HG03066 (cell line): Measurements from ENCODE around the gene SOX12.
"Not testable (repeated sequence)": the region's sequence is repeated elsewhere in the genome, so short reads cannot be mapped to it uniquely, and the experiment has no call there.

Experiments
- ATAC-seq: cut with Tn5 transposase; IDR thresholded peaks from one replicate; pipeline ENCODE4 v1.9.1; 2021; ENCODE audit warnings: low read depth; ENCODE audit not compliant: unreplicated experiment

The SOX12 gene

DNA sequence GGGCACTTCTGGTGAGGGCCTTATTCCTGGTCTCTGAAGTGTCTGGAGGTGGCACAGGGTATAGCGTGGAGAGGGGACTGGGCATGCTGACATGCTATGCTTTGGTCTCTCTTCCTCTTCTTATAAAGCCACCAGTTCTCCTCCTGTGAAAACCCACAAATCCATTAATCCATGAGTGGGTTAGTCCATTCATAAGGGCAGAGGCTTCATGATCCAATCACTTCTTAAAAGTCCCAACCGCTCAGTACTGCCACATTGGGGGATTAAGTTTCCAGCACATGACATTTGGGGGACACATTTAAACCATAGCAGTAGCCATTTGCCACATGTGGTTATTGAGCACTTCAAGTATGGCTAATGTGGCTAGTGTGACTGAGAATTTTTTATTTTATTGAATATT, 51.4 kb downstream of the SOX12 start:
- ATAC-seq, result no peak

- ATAC-seq, result not testable (repeated sequence)
Measured at GRCh38 chr20:377578-377977, 52.2 kb downstream of the SOX12 start.

DNA sequence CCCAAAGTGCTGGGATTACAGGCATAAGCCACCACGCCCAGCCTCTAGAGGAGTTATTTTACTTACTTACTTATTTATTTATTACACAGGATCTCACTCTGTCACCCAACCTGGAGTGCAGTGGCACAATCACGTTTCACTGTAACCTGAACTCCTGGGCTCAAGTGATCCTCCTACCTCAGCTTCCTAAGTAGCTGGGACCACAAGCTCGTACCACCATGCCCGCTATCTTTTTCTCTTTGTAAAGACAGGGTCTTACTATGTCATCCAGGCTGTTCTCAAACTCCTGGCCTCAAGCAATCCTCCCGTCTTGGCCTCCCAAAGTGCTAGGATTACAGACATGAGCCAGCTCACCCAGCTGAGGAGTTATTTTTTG, 53.6 kb downstream of the SOX12 start:
- no peak for ATAC-seq
